Colonic mucosa (tissue), 4 donors: ENCODE measurements around the gene HNRNPUL2. TPM values are rescaled to one million over a fixed set of nuclear protein-coding genes. Genes with fewer than 3 reads are reported as not detected.

Experiments
- DNase-seq: peaks from one replicate; pipeline ENCODE4 v3.0.0-alpha.2; 2020
- H3K27ac ChIP-seq: fragments of 200-600 bp; one replicate; pipeline ENCODE4 v1.8.0; 2021
- H3K27me3 ChIP-seq: fragments of 200-600 bp; one replicate; pipeline ENCODE4 v1.8.0; 2021
- H3K36me3 ChIP-seq: fragments of 200-600 bp; one replicate; pipeline ENCODE4 v1.8.0; 2021
- H3K4me1 ChIP-seq: fragments of 200-600 bp; one replicate; pipeline ENCODE4 v1.8.0; 2021; ENCODE audit warnings: mild to moderate bottlenecking
- H3K4me3 ChIP-seq: fragments of 200-600 bp; one replicate; pipeline ENCODE4 v1.8.0; 2021
- H3K9ac ChIP-seq, 2 donors: one replicate each; pipeline ENCODE4 v1.7.0; 2013; ENCODE audit warnings: control low read depth in 2 of 2, low read depth in 2 of 2, low read length in 2 of 2
- H3K9me3 ChIP-seq: fragments of 200-600 bp; one replicate; pipeline ENCODE4 v1.8.0; 2021
- CTCF ChIP-seq: fragments of 200-600 bp; IDR thresholded peaks from one replicate; pipeline ENCODE4 v1.8.0; 2022; ENCODE audit warnings: antibody characterized with exemption, mild to moderate bottlenecking
- intact Hi-C: fragments of 100-400 bp; cut with DNase I; formaldehyde crosslinking; loops from one replicate; pipeline ENCODE4 v1.14.1; 2022
- total RNA-seq, 2 donors: library from RNA; stranded (reverse); fragmentation: NEBNext Ultra II Directional in 1 of 2; extraction: Animal tissue kit (Norgen Biotek cat#: 25700) in 1 of 2; gene quantifications; one replicate each; pipeline ENCODE4 v1.2.1, GENCODE V29; 2021
- donor health status: healthy.
- donor health status: DM: no; HTN: no; CAD: no.
- donor health status: DM: no; HTN: no; CAD: no.

HNRNPUL2 gene
- total RNA-seq, 2 donors from 2014 or later: 50.5 to 59.3 TPM

GRCh38 chr11:62728171-62728988, 1.1 kb upstream of the HNRNPUL2 start, which contains the start of gene TTC9C:
Gene TTC9C (plus strand): TSS chr11:62728486. CDS start chr11:62728849, 363 bp downstream.
- no peaks in the 10 kb centered on the region for H3K27me3 ChIP-seq
- intact Hi-C loops: no loop called here
- peak within 1 kb of the TSS; percentile 98 for H3K27ac ChIP-seq
- peak within 1 kb of the TSS; percentile 91 to 96 for H3K9ac ChIP-seq
- TF ChIP-seq CTCF: no peak
- peak; percentile 94 for DNase-seq
- peak within 1 kb of the TSS; percentile 74 for H3K4me3 ChIP-seq
- H3K9me3 ChIP-seq: no peaks in the 10 kb centered on the region
- H3K36me3 ChIP-seq: peaks cover 2% of the 10 kb centered on the region
- peaks cover 13% of the 10 kb centered on the region for H3K4me1 ChIP-seq

- H3K9me3 ChIP-seq: no peaks in the 10 kb centered on the region
- intact Hi-C loops: no loop called here
- H3K4me3 ChIP-seq: peak overlapping the region; percentile 74
- no peak for TF ChIP-seq CTCF
- peak; percentile 91 for DNase-seq
- H3K9ac ChIP-seq: peak overlapping the region; percentile 91 to 96
- H3K36me3 ChIP-seq: peaks cover 7% of the 10 kb centered on the region
- H3K27me3 ChIP-seq: no peaks in the 10 kb centered on the region
- peaks cover 13% of the 10 kb centered on the region for H3K4me1 ChIP-seq
- peak overlapping the region; percentile 98 for H3K27ac ChIP-seq
Observed at GRCh38 chr11:62727872-62728170, 564 bp upstream of the HNRNPUL2 start.

- intact Hi-C loops: no loop called here
- no peak for TF ChIP-seq CTCF
- DNase-seq: no peak
- Histone ChIP-seq H3K27me3 (no peaks in the 10 kb centered on the region), H3K9me3 (no peaks in the 10 kb centered on the region), H3K36me3 (peaks cover 16% of the 10 kb centered on the region), H3K9ac (peak overlapping the region; percentile 91 to 94), H3K4me3 (peak overlapping the region; percentile 74), H3K4me1 (peaks cover 13% of the 10 kb centered on the region), H3K27ac (peak overlapping the region; percentile 98)
Observed at GRCh38 chr11:62726915-62727164, 417 bp downstream of the HNRNPUL2 start.

- peak overlapping the region; percentile 98 for H3K27ac ChIP-seq
- H3K27me3 ChIP-seq: no peaks in the 10 kb centered on the region
- peak overlapping the region; percentile 74 for H3K4me3 ChIP-seq
- H3K36me3 ChIP-seq: peaks cover 21% of the 10 kb centered on the region
- intact Hi-C loops: no loop called here
- peak overlapping the region; percentile 91 to 94 for H3K9ac ChIP-seq
- peaks cover 13% of the 10 kb centered on the region for H3K4me1 ChIP-seq
- TF ChIP-seq CTCF: no peak
- no peak for DNase-seq
- H3K9me3 ChIP-seq: no peaks in the 10 kb centered on the region
Observed at GRCh38 chr11:62726156-62726914, 922 bp downstream of the HNRNPUL2 start.

GRCh38 chr11:62725646-62726045, 1.6 kb downstream of the HNRNPUL2 start:
- H3K9ac ChIP-seq: peak overlapping the region; percentile 91 to 94
- peak; percentile 33 for DNase-seq
- peak overlapping the region; percentile 98 for H3K27ac ChIP-seq
- TF ChIP-seq CTCF: no peak
- H3K4me1 ChIP-seq: peaks cover 11% of the 10 kb centered on the region
- H3K4me3 ChIP-seq: peak overlapping the region; percentile 74
- no peaks in the 10 kb centered on the region for H3K27me3 ChIP-seq
- peaks cover 26% of the 10 kb centered on the region for H3K36me3 ChIP-seq
- no peaks in the 10 kb centered on the region for H3K9me3 ChIP-seq
- intact Hi-C loops: no loop called here
